Hematopoietic multipotent progenitor cell (in vitro differentiated cells): ENCODE measurements around the gene PRSS27. TPM values are rescaled to one million over a fixed set of nuclear protein-coding genes. Genes with fewer than 3 reads are reported as not detected.
"Not testable (repeated sequence)": the region's sequence is repeated elsewhere in the genome, so short reads cannot be mapped to it uniquely, and the experiment has no call there.

Experiments
- DNase-seq, 3 donors: peaks; one replicate each; pipeline ENCODE4 v3.0.0-alpha.2; 2011 to 2015; ENCODE audit warnings: low read depth in 2 of 3, low spot score in 2 of 3
- total RNA-seq: library from RNA; depleted of rRNA; stranded (reverse); fragments of >200 nt; gene quantifications from one replicate; pipeline ENCODE4 v1.2.3, GENCODE V29; 2012

Gene PRSS27
- total RNA-seq, 1 donor = 3.2 TPM

DNA sequence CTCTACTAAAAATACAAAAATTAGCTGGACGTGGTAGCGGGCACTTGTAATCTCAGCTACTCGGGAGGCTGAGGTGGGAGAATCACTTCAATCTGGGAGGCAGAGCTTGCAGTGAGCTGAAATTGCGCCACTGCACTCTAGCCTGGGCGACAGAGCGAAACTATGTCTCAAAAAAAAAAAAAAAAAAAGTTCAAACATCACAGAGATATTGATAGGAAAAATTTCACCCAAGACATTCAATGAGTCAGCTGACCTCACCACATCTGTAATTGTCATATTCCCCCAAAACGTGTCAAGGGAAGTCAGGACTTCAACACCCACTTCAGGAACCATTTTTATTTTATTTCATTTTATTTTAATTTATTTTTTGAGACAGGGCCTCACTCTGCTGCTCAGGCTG, 8.0 kb upstream of the PRSS27 start:
- DNase-seq = no peak

- DNase-seq = no peak
Measured at GRCh38 chr16:2726923-2727322, 6.9 kb upstream of the PRSS27 start.

GRCh38 chr16:2724816-2725348, 4.9 kb upstream of the PRSS27 start:
- DNase-seq = no peak

- no peak for DNase-seq
Measured at GRCh38 chr16:2724088-2724676, 4.2 kb upstream of the PRSS27 start.

DNA sequence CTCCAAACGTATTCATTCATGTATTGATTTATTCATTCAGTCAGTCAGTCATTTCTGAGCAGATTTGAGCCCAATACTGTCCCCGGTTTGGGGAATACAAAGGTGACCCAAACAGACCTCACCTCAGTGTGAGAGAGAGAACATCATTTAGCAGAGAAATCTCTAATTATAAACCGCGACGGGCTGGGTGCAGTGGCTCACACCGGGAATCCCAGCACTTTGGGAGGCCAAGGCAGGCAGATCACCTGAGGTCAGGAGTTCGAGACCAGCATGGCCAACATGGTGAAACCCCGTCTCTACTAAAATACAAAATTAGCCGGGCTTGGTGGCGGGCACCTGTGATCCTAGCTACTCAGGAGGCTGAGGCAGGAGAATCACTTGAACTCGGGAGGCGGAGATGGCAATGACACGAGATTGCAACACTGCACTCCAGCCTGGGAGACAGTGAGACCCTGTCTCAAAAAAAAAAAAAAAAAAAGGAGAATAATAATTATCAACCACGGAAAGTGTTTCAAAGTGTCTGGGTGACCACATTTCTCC, 1.7 kb upstream of the PRSS27 start:
- DNase-seq = not testable (repeated sequence)

DNA sequence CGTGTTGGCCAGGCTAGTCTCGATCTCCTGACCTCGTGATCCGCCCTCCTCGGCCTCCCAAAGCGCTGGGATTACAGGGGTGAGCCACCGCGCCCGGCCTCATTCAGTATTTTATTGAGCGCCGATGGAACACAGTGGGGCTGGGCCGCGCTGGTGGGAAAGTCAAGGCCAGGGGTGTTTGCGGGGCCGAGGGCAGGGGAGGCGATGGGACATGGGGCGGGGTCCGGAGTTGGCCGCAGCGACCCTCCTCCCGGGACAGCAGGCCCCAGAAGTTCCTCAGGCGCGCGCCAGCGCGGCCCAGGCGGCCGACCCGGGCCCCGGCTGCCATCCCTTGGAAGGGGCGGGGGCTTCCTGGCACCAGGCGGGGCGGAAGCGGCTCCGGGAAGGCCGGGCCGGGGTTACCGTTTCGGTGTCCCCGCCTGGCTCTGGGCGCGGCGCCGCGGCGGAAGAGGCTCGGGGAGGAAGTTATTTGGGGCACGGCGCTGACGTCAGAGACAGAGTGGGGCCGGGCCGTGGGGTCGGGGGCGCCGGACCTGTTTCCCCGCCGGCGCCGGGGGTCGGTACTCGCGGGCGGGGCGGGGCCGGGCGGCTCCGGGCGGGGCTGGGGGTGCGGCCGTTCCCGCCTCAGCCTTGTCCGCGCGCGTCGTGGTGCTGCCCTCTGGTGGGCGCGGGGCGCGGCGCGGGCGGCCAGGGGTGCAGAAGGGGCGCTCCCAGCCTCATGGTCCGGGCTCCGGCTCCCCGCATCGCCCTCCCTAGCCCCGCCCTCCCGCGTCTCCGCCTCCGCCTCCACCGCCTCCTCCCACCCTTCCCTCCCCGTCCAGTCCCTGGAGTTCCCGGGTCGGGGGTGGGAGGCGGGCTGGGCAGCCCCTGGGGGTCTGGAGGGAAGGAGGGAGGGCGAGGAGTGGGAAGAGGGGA, 952 bp upstream of the PRSS27 start:
- DNase-seq = peak; percentile 66 to 95 (median 94)

GRCh38 chr16:2719328-2720063, 528 bp downstream of the PRSS27 start:
- no peak for DNase-seq

- DNase-seq = peak in 2 of 3 donors; percentile 11 to 41
Measured at GRCh38 chr16:2717383-2718263, 2.4 kb downstream of the PRSS27 start.

DNA sequence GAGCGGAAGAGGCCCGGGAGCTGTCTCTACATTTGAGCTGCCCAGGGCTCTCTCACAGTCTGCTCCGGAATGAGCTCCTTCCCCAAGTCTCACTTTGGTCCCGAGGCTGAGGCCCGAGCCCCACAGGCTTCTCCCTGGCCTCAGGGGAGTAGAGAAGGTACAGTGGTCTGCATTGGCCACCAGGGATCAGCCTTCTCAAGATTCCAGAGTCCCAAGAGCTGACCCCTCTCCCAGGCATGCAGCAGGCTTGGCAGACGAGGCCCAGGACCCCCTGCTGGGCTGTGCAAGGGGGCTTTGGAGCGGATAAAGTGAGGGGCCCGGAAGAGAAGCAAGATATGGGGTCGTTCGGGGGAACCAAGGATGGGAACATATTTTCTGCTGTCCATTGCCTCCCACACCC, 3.1 kb downstream of the PRSS27 start:
- no peak for DNase-seq

DNA sequence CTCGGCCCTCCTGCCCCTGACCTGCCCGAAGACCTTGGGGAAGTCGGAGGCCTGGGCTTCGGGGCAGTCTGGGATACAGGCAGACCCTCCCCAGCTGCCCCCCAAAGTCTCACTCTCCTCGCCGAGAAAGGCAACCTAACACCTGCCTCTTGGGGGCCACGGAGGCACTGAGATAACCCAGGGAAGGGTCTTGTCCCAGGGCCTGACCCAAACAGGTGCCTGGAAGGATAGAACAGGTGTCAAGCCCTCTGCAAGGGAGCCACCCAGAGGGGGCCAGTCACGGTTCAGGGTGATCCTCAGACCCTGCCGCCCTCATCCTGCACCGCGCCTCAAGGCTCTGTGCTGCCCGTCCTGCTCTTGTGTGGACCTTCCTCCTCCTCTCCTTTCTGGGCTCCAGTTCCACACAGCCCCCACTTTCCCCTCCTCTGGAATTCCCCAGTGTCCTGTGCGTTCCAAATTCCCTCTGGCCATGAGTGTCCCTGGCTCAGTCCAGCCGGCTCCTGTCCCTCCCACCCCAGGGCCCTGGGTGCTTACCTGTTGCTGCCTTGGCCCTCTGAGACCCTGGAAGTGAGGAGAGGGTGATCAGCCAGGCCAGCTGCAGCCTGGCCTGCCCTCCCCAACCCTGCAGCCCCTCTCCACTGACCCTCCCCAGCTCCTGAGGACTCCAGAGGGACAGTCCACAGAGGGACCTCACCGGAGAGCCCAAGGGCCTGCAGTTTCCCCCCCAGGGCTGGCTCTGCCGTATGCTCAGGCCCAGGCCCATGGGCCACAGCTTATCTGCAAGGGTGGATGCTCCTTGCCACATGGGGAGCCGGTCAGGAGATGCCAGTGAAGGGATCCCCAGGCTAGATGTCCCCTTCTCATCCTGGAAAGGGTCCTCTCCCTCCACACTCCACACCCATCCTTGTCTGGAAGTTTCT, 3.8 kb downstream of the PRSS27 start:
- DNase-seq = no peak

GRCh38 chr16:2715519-2715918, 4.5 kb downstream of the PRSS27 start:
- DNase-seq = peak; percentile 60 to 83 (median 82)

DNA sequence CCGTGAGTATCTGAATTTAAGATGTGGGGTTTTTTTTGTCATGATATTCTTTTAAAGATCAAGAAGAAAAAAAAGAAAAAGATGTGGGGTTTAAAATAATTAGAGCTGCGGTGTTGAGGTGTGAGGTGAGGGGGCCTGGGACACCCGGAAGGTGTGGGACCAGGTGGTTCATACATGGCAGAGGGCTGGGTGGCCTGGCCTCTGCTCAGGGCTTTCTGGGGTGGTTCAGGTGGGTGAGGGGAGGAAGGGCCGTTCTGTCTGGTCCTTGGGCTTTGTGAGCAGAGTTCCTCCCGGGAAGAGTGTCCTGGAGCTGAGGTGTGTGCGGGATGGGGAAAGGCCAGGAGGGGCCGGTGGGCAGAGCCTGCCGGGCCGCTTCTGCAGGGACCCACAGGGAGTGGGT, 5.0 kb downstream of the PRSS27 start:
- DNase-seq = no peak

GRCh38 chr16:2713985-2714774, 5.8 kb downstream of the PRSS27 start:
- DNase-seq = no peak

GRCh38 chr16:2713523-2713922, 6.5 kb downstream of the PRSS27 start:
- no peak for DNase-seq

- no peak for DNase-seq
Measured at GRCh38 chr16:2712546-2712945, 7.5 kb downstream of the PRSS27 start.

DNA sequence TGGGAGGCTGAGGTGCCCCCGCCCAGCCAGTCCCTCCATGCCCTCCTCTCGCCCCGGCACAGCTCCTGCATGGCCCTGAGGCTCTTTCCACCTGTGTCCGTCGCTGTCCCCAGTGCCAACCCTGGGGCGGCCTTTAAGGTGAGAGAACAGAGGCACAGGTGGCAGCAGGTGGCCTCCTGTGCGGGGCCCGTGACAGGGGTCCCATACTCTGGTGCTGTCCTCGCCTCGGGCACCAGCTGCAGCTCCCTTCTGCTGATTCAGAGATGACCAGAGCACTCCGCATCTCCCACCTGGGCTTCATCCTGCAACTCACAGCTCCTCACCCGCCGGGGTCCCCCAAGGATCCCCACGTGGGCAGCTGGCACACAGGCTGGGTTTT, 8.0 kb downstream of the PRSS27 start:
- DNase-seq = no peak

GRCh38 chr16:2711370-2712062, 8.5 kb downstream of the PRSS27 start:
- DNase-seq = no peak
